H1 (cell line): ENCODE measurements around the gene NDST3. TPM values are rescaled to one million over a fixed set of nuclear protein-coding genes. Genes with fewer than 3 reads are reported as not detected.

ENCODE experiments used
- CTCF ChIA-PET: fragments of 300-600 bp; sonication (Branson Sonifier 250); formaldehyde crosslinking; loops from one replicate; lab custom pipeline; 2021; ENCODE audit not compliant: partially characterized antibody; lab: Charles Lee
- POLR2A ChIA-PET: fragments of 300-600 bp; sonication (Branson Sonifier 250); formaldehyde crosslinking; loops from one replicate; lab custom pipeline; 2021; ENCODE audit warnings: inconsistent platforms; ENCODE audit not compliant: partially characterized antibody; lab: Charles Lee
- DNase-seq, 2 experiments: peaks; one replicate each; pipeline versions ENCODE4 v3.0.0 to v3.0.0-alpha.2; 2010 to 2022; ENCODE audit warnings: low spot score in 2 of 2, low read depth in 1 of 2, mixed read lengths in 1 of 2
- FAIRE-seq: peaks from 2 replicates; lab custom pipeline; 2011; peaks lifted over from hg19 to GRCh38; lab: Jason Lieb, UNC
- H2AFZ ChIP-seq: 2 replicates; pipeline ENCODE4 v1.8.1; 2012; ENCODE audit warnings: low read length, inconsistent platforms
- H2AK5ac ChIP-seq: 2 replicates; pipeline ENCODE4 v1.6.1; 2013; ENCODE audit warnings: low read depth, low read length
- H2BK120ac ChIP-seq: replicated peaks from 2 replicates; pipeline ENCODE3; 2013; ENCODE audit warnings: low read depth, low read length, inconsistent platforms
- H2BK12ac ChIP-seq: 2 replicates; pipeline ENCODE4 v1.6.1; 2013; ENCODE audit warnings: low read depth, low read length
- H2BK15ac ChIP-seq: 2 replicates; pipeline ENCODE4 v1.6.1; 2013; ENCODE audit warnings: low read length
- H2BK20ac ChIP-seq: 2 replicates; pipeline ENCODE4 v1.6.1; 2013; ENCODE audit warnings: low read length
- H2BK5ac ChIP-seq: 2 replicates; pipeline ENCODE4 v1.6.1; 2013; ENCODE audit warnings: low read depth, low read length
- H3K14ac ChIP-seq: 2 replicates; pipeline ENCODE4 v1.6.1; 2013; ENCODE audit warnings: inconsistent platforms; ENCODE audit not compliant: insufficient read length
- H3K18ac ChIP-seq: 2 replicates; pipeline ENCODE4 v1.6.1; 2013; ENCODE audit warnings: low read length; ENCODE audit errors: extremely low read depth
- H3K23ac ChIP-seq: 2 replicates; pipeline ENCODE4 v1.6.1; 2013; ENCODE audit warnings: inconsistent platforms; ENCODE audit not compliant: insufficient read length
- H3K23me2 ChIP-seq: 2 replicates; pipeline ENCODE4 v1.6.1; 2013; ENCODE audit warnings: low read depth, low read length
- H3K27ac ChIP-seq: 2 replicates; pipeline ENCODE4 v1.6.1; 2011; ENCODE audit warnings: low read depth, low read length, inconsistent platforms
- H3K27me3 ChIP-seq, 4 experiments: replicated peaks in 1 of 4; 1 replicate in 1 of 4; 2 replicates in 3 of 4; pipeline versions ENCODE4 v1.6.1 to v1.8.1; 2011 to 2013; ENCODE audit warnings: low read length in 3 of 4, mild to moderate bottlenecking in 3 of 4, inconsistent platforms in 2 of 4, mixed read lengths in 2 of 4, moderate library complexity in 1 of 4; ENCODE audit not compliant: control insufficient read depth in 3 of 4, insufficient read depth in 3 of 4; ENCODE audit errors: extremely low read depth in 1 of 4
- H3K36me3 ChIP-seq, 4 experiments: 2 replicates each; pipeline versions ENCODE4 v1.6.1 to v1.8.1; 2011 to 2013; ENCODE audit warnings: mild to moderate bottlenecking in 4 of 4, low read length in 3 of 4, moderate library complexity in 2 of 4, control low read depth in 1 of 4, inconsistent platforms in 1 of 4; ENCODE audit not compliant: insufficient read depth in 4 of 4, control insufficient read depth in 2 of 4
- H3K4ac ChIP-seq: replicated peaks from 2 replicates; pipeline ENCODE3; 2013; ENCODE audit warnings: low read length, low read depth, mixed read lengths, inconsistent platforms; ENCODE audit not compliant: insufficient read length
- H3K4me1 ChIP-seq, 4 experiments: replicated peaks in 1 of 4; 1 replicate in 1 of 4; 2 replicates in 3 of 4; pipeline versions ENCODE4 v1.6.1 to v1.8.1; 2011 to 2013; ENCODE audit warnings: low read length in 3 of 4, inconsistent platforms in 2 of 4, mixed read lengths in 1 of 4; ENCODE audit not compliant: insufficient read depth in 4 of 4, control insufficient read depth in 3 of 4
- H3K4me2 ChIP-seq, 2 experiments: 2 replicates each; pipeline versions ENCODE4 v1.6.1 to v1.8.1; 2011 to 2013; ENCODE audit warnings: low read depth in 2 of 2, low read length in 2 of 2, control low read depth in 1 of 2, inconsistent platforms in 1 of 2, mild to moderate bottlenecking in 1 of 2; ENCODE audit not compliant: insufficient read depth in 1 of 2
- H3K4me3 ChIP-seq, 4 experiments: fragments of 200-600, 300-600 bp in 1 of 4; sonication (generic), shearing (Covaris generic), sonication (Bioruptor Twin) in 1 of 4; 2 replicates each; pipeline versions ENCODE4 v1.5.1 to v1.8.1; 2011 to 2016; ENCODE audit warnings: low read length in 4 of 4, low read depth in 3 of 4, control low read depth in 2 of 4, inconsistent platforms in 2 of 4, mild to moderate bottlenecking in 2 of 4, mixed read lengths in 1 of 4, moderate library complexity in 1 of 4; ENCODE audit not compliant: insufficient read depth in 2 of 4; ENCODE audit errors: extremely low read depth in 1 of 4
- H3K56ac ChIP-seq: replicated peaks from 2 replicates; pipeline ENCODE3; 2013; ENCODE audit warnings: low read depth, mild to moderate bottlenecking, mixed read lengths, low read length, inconsistent platforms; ENCODE audit not compliant: insufficient read length
- H3K79me1 ChIP-seq: 2 replicates; pipeline ENCODE4 v1.6.1; 2013; ENCODE audit warnings: low read depth, low read length, control low read depth
- H3K79me2 ChIP-seq, 2 experiments: 2 replicates each; pipeline versions ENCODE4 v1.6.1 to v1.8.1; 2012 to 2013; ENCODE audit warnings: low read length in 2 of 2, mild to moderate bottlenecking in 2 of 2, inconsistent platforms in 1 of 2; ENCODE audit not compliant: insufficient read depth in 2 of 2, control insufficient read depth in 1 of 2
- H3K9ac ChIP-seq, 4 experiments: replicated peaks in 1 of 4; 1 replicate in 1 of 4; 2 replicates in 3 of 4; pipeline versions ENCODE4 v1.6.1 to v1.8.1; 2011 to 2013; ENCODE audit warnings: low read depth in 3 of 4, low read length in 3 of 4, control low read depth in 2 of 4, mild to moderate bottlenecking in 2 of 4, moderate library complexity in 2 of 4, inconsistent platforms in 1 of 4; ENCODE audit errors: extremely low read depth in 1 of 4
- H3K9me3 ChIP-seq, 2 experiments: 2 replicates each; pipeline versions ENCODE4 v1.6.1 to v1.8.1; 2012 to 2013; ENCODE audit warnings: mild to moderate bottlenecking in 2 of 2, moderate library complexity in 2 of 2, control low read depth in 1 of 2, inconsistent platforms in 1 of 2, low read depth in 1 of 2, low read length in 1 of 2, mixed read lengths in 1 of 2; ENCODE audit not compliant: insufficient read depth in 2 of 2
- H4K20me1 ChIP-seq, 2 experiments: replicated peaks in 1 of 2; 2 replicates each; pipeline versions ENCODE3 to v1.8.1; 2011 to 2013; ENCODE audit warnings: inconsistent platforms in 2 of 2, low read length in 2 of 2, mild to moderate bottlenecking in 1 of 2; ENCODE audit not compliant: insufficient read depth in 2 of 2, control insufficient read depth in 1 of 2
- H4K5ac ChIP-seq: 2 replicates; pipeline ENCODE4 v1.6.1; 2013; ENCODE audit warnings: low read length, low read depth, mixed read lengths, inconsistent platforms; ENCODE audit not compliant: insufficient read length
- H4K8ac ChIP-seq: 2 replicates; pipeline ENCODE4 v1.8.0; 2013; ENCODE audit warnings: mild to moderate bottlenecking, moderate library complexity, low read length, inconsistent platforms; ENCODE audit not compliant: insufficient read depth; ENCODE audit errors: extremely low read depth
- H4K91ac ChIP-seq: replicated peaks from 2 replicates; pipeline ENCODE3; 2013; ENCODE audit warnings: low read length, mixed read lengths, inconsistent platforms; ENCODE audit not compliant: insufficient read length
- KDM1A ChIP-seq: fragments of 200-600, 300-600 bp; sonication (generic); IDR thresholded peaks from 2 replicates; pipeline ENCODE4 v1.7.1; 2016; ENCODE audit warnings: mild to moderate bottlenecking, low read length, borderline replicate concordance
- WGBS, 2 experiments: shearing (Covaris generic) in 1 of 2; methylation state at CpG; one replicate each; pipeline versions ENCODE4 v1.1.6 to v1.1.7; 2013 to 2015; ENCODE audit warnings: low lambda C conversion rate in 2 of 2, mixed read lengths in 2 of 2, inconsistent platforms in 1 of 2, low coverage in 1 of 2, missing lambda C conversion rate in 1 of 2; ENCODE audit not compliant: insufficient replicate concordance in 2 of 2, insufficient coverage in 1 of 2, insufficient read length in 1 of 2; ENCODE audit errors: extremely low coverage in 1 of 2, missing lambda C conversion rate in 1 of 2; 5-methylcytosine and 5-hydroxymethylcytosine counted together
- polyA plus RNA-seq, 7 experiments: library from polyadenylated mRNA; depleted of rRNA in 3 of 7; stranded (reverse) in 5 of 7; unstranded in 2 of 7; fragments of >200 nt in 5 of 7; fragments of 200-250 nt in 2 of 7; gene quantifications; 1 replicate in 5 of 7; 2 replicates in 1 of 7; 4 replicates in 1 of 7; pipeline versions ENCODE4 v1.2.1 to v1.2.3, GENCODE V29; 2011 to 2013; ENCODE audit warnings: missing spikeins in 2 of 7, mixed read lengths in 2 of 7
- total RNA-seq: library from RNA; stranded (reverse); fragmentation: NEBNext Ultra II Directional; extraction: Animal tissue kit (Norgen Biotek cat#: 25700); gene quantifications from 2 replicates; pipeline ENCODE4 v1.2.1, GENCODE V29; 2021

The NDST3 gene
- total and polyA plus RNA-seq, 2 of the 8 experiments (the other 6 are each of a cell fraction or from before 2014, with no cell fraction given), result 0.35 to 0.60 TPM

GRCh38 chr4:118029224-118029623 lies 5.1 kb upstream of the NDST3 start:
- no peak overlapping the region for H2BK20ac ChIP-seq
- peaks cover 0 to 2% (median under 1%) of the 10 kb centered on the region in 4 experiments; a peak in 1 of 7 replicates for H3K27me3 ChIP-seq
- H3K36me3 ChIP-seq, result no peaks in the 10 kb centered on the region

More at GRCh38 chr4:118029224-118029623, 5.1 kb upstream of the NDST3 start:
- ChIA-PET POLR2A (no interaction called here), CTCF (interaction anchor here (2.0 kb wide), 1 partner anchor 23 kb away, joined by 8 read pairs; no protein-coding TSS in a partner anchor)
- no peak overlapping the region for H2AFZ ChIP-seq
- H3K9ac ChIP-seq, result no peak overlapping the region
- no peak overlapping the region for H4K8ac ChIP-seq
- H4K5ac ChIP-seq, result no peak overlapping the region
- no peaks in the 10 kb centered on the region for H3K9me3 ChIP-seq
- H2BK12ac ChIP-seq, result no peak overlapping the region
- H3K79me1 ChIP-seq, result no peaks in the 10 kb centered on the region
- no peak overlapping the region for H3K4me3 ChIP-seq
- no peak overlapping the region for H4K91ac ChIP-seq
- H2BK120ac ChIP-seq, result no peak overlapping the region
- no peaks in the 10 kb centered on the region for H4K20me1 ChIP-seq
- no peak overlapping the region for H3K56ac ChIP-seq
- no peak overlapping the region for H3K14ac ChIP-seq
- no peak overlapping the region for H3K27ac ChIP-seq
- no peak overlapping the region for H2BK15ac ChIP-seq
- H3K4ac ChIP-seq, result no peak overlapping the region
- H3K18ac ChIP-seq, result no peak overlapping the region
- H3K4me1 ChIP-seq, result no peaks in the 10 kb centered on the region
- no peak overlapping the region for H3K23ac ChIP-seq
- TF ChIP-seq KDM1A, result no peak
- TF ChIP-seq, all 59 proteins: peak for 0
- 92% methylated on average over 1 of the region's 1 CpG; no CpG with 5 or more reads in 1 of the 2 experiments for WGBS, 2 experiments
- DNase-seq, result no peak
- H2BK5ac ChIP-seq, result no peak overlapping the region
- no peaks in the 10 kb centered on the region; the same call in 1 of the 2 replicates for H3K23me2 ChIP-seq
- no peak overlapping the region for H3K4me2 ChIP-seq
- FAIRE-seq, result no peak
- H2AK5ac ChIP-seq, result no peak overlapping the region
- no peaks in the 10 kb centered on the region for H3K79me2 ChIP-seq
